SK-N-MC (cell line): ENCODE results near the gene HPCAL1.

Source experiments
- EZH2 ChIP-seq: fragments of 200-600 bp; sonication (generic); IDR thresholded peaks from one replicate; pipeline ENCODE4 v1.6.1; 2017; ENCODE audit warnings: antibody characterized with exemption
- POLR2AphosphoS5 ChIP-seq: IDR thresholded peaks from 2 replicates; pipeline ENCODE4 v1.6.1; 2012; ENCODE audit warnings: mild to moderate bottlenecking, low read depth, low read length, borderline replicate concordance

DNA sequence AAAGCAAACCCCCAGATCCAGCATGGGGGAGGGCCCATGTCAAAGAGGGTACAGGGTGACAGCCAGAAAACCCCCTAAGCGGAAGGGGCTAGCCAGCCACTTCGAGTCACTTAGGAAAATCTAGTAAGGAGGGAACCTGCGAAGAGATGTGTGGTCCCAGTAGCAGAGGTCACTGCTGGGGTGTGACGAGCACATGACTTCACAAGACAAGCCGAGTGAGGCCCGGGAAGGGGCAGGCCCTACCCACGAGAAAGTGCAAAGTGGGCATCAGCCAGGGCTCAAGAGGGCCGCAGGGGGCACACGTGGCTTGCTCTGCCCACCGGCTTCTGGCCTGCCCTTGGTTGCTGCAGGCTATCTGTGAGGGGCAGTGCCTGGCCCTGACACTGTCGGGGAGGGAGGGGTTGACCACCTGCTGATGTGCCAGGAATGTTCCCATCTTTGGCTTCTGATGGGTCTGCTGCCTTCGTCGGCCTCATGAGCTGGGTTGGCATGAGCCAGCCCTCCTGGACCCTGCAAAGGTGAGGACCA lies 133.9 kb downstream of the HPCAL1 start:
- TF ChIP-seq EZH2 (no peak), POLR2AphosphoS5 (no peak)
